GM18858 (cell line): ENCODE results near the gene UPK3A.
A peak's percentile ranks its signal among the peaks of the same experiment; 100 is the strongest.

Experiments used
- ATAC-seq: cut with Tn5 transposase; IDR thresholded peaks from one replicate; pipeline ENCODE4 v1.9.1; 2021; ENCODE audit not compliant: unreplicated experiment

The UPK3A gene

GRCh38 chr22:45308391-45308956 lies 23.7 kb downstream of the UPK3A start:
- no peak for ATAC-seq

- no peak for ATAC-seq
These were observed 24.2 kb downstream of the UPK3A start for GRCh38 chr22:45308957-45309421.

GRCh38 chr22:45309422-45310227 lies 24.9 kb downstream of the UPK3A start, which contains the start of gene FAM118A:
Gene FAM118A, plus strand, starts transcription at chr22:45309934. Its CDS starts 12,446 bp downstream, at chr22:45322380.
- peak; percentile 58 for ATAC-seq

- ATAC-seq: no peak
These were observed 25.7 kb downstream of the UPK3A start for GRCh38 chr22:45310331-45310976.

- no peak for ATAC-seq
These were observed 26.3 kb downstream of the UPK3A start for GRCh38 chr22:45310977-45311531.

- no peak for ATAC-seq
These were observed 27.7 kb downstream of the UPK3A start for GRCh38 chr22:45312415-45312814.

GRCh38 chr22:45312856-45313255 lies 28.1 kb downstream of the UPK3A start:
- ATAC-seq: no peak

- no peak for ATAC-seq
These were observed 29.4 kb downstream of the UPK3A start for GRCh38 chr22:45314054-45314721.

GRCh38 chr22:45314786-45315185 lies 30.0 kb downstream of the UPK3A start:
- ATAC-seq: no peak

- ATAC-seq: no peak
These were observed 32.2 kb downstream of the UPK3A start for GRCh38 chr22:45316796-45317526.

- ATAC-seq: no peak
These were observed 32.9 kb downstream of the UPK3A start for GRCh38 chr22:45317551-45318167.

GRCh38 chr22:45318168-45318557 lies 33.4 kb downstream of the UPK3A start:
- ATAC-seq: peak; percentile 48

- peak; percentile 23 for ATAC-seq
These were observed 34.0 kb downstream of the UPK3A start for GRCh38 chr22:45318558-45319323.

GRCh38 chr22:45319324-45319685 lies 34.6 kb downstream of the UPK3A start:
- ATAC-seq: no peak

GRCh38 chr22:45320357-45320976 lies 35.7 kb downstream of the UPK3A start:
- ATAC-seq: no peak

- no peak for ATAC-seq
These were observed 37.1 kb downstream of the UPK3A start for GRCh38 chr22:45321827-45322226.

GRCh38 chr22:45322873-45323525 lies 38.2 kb downstream of the UPK3A start:
- no peak for ATAC-seq

- ATAC-seq: no peak
These were observed 38.9 kb downstream of the UPK3A start for GRCh38 chr22:45323695-45324094.
